Upper lobe of left lung (tissue), 6 donors: ENCODE measurements around the gene LRRC45. TPM values are rescaled to one million over a fixed set of nuclear protein-coding genes. Genes with fewer than 3 reads are reported as not detected.

Source experiments
- ATAC-seq, 2 donors: fragments of 200-7000 bp; cut with Tn5 transposase; one replicate each; pipeline ENCODE4 v1.9.1; 2022; ENCODE audit warnings: mild to moderate bottlenecking in 2 of 2, moderate library complexity in 2 of 2; ENCODE audit not compliant: low FRiP score in 2 of 2
- DNase-seq, 2 donors: peaks; one replicate each; pipeline ENCODE4 v3.0.0-alpha.2; 2019 to 2020
- H3K27ac ChIP-seq, 4 donors: fragments of 200-600 bp; sonication (generic); one replicate each; pipeline ENCODE4 v1.5.1; 2016 to 2019
- H3K27me3 ChIP-seq, 4 donors: fragments of 200-600 bp; sonication (generic); one replicate each; pipeline ENCODE4 v1.5.1; 2017 to 2019
- H3K36me3 ChIP-seq, 4 donors: fragments of 200-600 bp; sonication (generic); one replicate each; pipeline ENCODE4 v1.5.1; 2016 to 2019
- H3K4me1 ChIP-seq, 4 donors: fragments of 200-600 bp; sonication (generic); one replicate each; pipeline ENCODE4 v1.5.1; 2018 to 2019
- H3K4me3 ChIP-seq, 4 donors: fragments of 200-600 bp; sonication (generic); one replicate each; pipeline ENCODE4 v1.5.1; 2017 to 2019; ENCODE audit warnings: mild to moderate bottlenecking in 2 of 4, moderate library complexity in 1 of 4
- H3K9me3 ChIP-seq, 4 donors: fragments of 200-600 bp; sonication (generic); one replicate each; pipeline ENCODE4 v1.5.1; 2018 to 2019
- EP300 ChIP-seq, 4 donors: sonication (generic); formaldehyde crosslinking; IDR thresholded peaks; one replicate each; pipeline ENCODE4 v1.5.1; 2017; ENCODE audit warnings: antibody characterized with exemption in 4 of 4, control low read depth in 2 of 4
- POLR2A ChIP-seq, 4 donors: fragments of 450-650 bp; IDR thresholded peaks; one replicate each; pipeline ENCODE4 v1.5.1; 2016 to 2017; ENCODE audit warnings: antibody characterized with exemption in 4 of 4, mild to moderate bottlenecking in 2 of 4
- POLR2AphosphoS5 ChIP-seq, 2 donors: sonication (generic); formaldehyde crosslinking; IDR thresholded peaks; one replicate each; pipeline ENCODE4 v1.5.1; 2017; ENCODE audit warnings: antibody characterized with exemption in 2 of 2
- WGBS, 2 donors: methylation state at CpG; one replicate each; pipeline ENCODE4 v1.1.5; 2017 to 2018; 5-methylcytosine and 5-hydroxymethylcytosine counted together
- total RNA-seq, 6 donors: library from RNA; depleted of rRNA in 4 of 6; stranded (reverse); fragments of >200 nt in 4 of 6; gene quantifications; one replicate each; pipeline versions ENCODE4 v1.1.0 to v1.2.1, GENCODE V29; 2016 to 2021
- TF ChIP-seq, protein P1 (sequence below), 6 experiments: fragments of 450-650 bp in 4 of 6; fragments of 200-600 bp in 2 of 6; sonication (generic) in 2 of 6; IDR thresholded peaks; one replicate each; pipeline ENCODE4 v1.5.1; 2016 to 2019; ENCODE audit warnings: antibody characterized with exemption in 6 of 6
- donor health status: DM: no; HTN: no; CAD: no; lungs with moderate emphysema.
- donor health status: DM: no; HTN: yes; CAD: no; lungs with severe emphysema.

The LRRC45 gene
- total RNA-seq, 6 donors from 2014 or later, result 14.0 to 57.6 (median 20.4) TPM

- H3K4me3 ChIP-seq, result no peak overlapping the region
- H3K9me3 ChIP-seq, result no peaks in the 10 kb centered on the region
- ATAC-seq (no peak), DNase-seq (peak; percentile 59 to 84)
- H3K27me3 ChIP-seq, result no peaks in the 10 kb centered on the region
- TF ChIP-seq POLR2AphosphoS5 (IDR thresholded peaks at IDR 0.05), result no peak
- peak in 1 of 4 donors; percentile 22 for TF ChIP-seq POLR2A (IDR thresholded peaks at IDR 0.05)
- no peak for TF ChIP-seq EP300 (IDR thresholded peaks at IDR 0.05)
- TF ChIP-seq, protein P1, sequence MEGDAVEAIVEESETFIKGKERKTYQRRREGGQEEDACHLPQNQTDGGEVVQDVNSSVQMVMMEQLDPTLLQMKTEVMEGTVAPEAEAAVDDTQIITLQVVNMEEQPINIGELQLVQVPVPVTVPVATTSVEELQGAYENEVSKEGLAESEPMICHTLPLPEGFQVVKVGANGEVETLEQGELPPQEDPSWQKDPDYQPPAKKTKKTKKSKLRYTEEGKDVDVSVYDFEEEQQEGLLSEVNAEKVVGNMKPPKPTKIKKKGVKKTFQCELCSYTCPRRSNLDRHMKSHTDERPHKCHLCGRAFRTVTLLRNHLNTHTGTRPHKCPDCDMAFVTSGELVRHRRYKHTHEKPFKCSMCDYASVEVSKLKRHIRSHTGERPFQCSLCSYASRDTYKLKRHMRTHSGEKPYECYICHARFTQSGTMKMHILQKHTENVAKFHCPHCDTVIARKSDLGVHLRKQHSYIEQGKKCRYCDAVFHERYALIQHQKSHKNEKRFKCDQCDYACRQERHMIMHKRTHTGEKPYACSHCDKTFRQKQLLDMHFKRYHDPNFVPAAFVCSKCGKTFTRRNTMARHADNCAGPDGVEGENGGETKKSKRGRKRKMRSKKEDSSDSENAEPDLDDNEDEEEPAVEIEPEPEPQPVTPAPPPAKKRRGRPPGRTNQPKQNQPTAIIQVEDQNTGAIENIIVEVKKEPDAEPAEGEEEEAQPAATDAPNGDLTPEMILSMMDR (IDR thresholded peaks at IDR 0.05), result no peak
- peak overlapping the region in 2 of 4 donors; percentile 24 to 68 for H3K27ac ChIP-seq
- H3K36me3 ChIP-seq, result peaks cover 0 to 13% (median 8%) of the 10 kb centered on the region in 4 donors
- WGBS, 2 donors, result 80 to 82% methylated on average over 28 to 39 of the region's 39 CpGs
- H3K4me1 ChIP-seq, result peaks cover 21 to 52% (median 44%) of the 10 kb centered on the region in 4 donors
These were observed 28.3 kb upstream of the LRRC45 start for GRCh38 chr17:81994593-81995462.

DNA sequence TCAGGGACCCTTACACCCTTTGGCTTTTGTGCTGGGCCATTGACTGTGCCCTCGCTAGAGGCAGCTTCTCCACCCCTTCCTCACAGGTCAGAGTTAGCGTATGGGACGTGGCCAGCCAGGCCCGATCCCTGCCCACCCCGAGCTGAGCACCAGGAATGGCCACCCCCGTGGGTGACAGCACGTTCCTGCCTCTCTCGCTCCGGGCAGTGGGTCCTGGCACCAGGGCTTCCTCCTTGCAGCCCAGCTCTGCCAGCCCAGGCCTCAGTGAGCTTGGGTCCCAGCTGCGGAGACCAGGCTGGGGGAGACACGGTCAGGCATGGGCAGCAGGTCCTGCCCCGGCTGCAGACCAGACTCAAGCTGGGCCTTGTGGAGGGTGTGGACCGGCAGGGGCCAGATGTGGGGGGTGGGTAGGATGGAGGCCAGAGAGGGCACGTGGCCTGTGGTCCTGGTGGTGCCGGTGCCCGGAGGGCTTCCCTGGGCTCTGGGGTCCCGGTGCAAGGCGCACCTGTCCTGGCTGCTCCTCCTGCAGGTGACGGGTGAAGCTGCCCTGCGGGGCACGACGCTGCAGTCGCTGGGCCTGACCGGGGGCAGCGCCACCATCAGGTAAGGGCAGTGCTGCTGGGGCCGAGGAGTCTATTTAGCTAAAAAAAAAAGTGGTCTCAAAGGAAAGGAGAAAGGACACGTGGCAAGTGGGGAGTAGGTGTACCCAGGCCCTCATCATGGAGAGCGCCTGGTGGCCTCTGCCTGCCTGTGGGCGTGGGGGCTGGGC lies 27.5 kb upstream of the LRRC45 start:
- no peak for TF ChIP-seq EP300 (IDR thresholded peaks at IDR 0.05)
- H3K4me1 ChIP-seq, result peaks cover 21 to 57% (median 47%) of the 10 kb centered on the region in 4 donors
- peak overlapping the region in 2 of 4 donors; percentile 24 to 68 for H3K27ac ChIP-seq
- peaks cover 0 to 13% (median 8%) of the 10 kb centered on the region in 4 donors for H3K36me3 ChIP-seq
- DNase-seq, result peak in 1 of 2 donors; percentile 60
- ATAC-seq, result no peak
- no peaks in the 10 kb centered on the region for H3K27me3 ChIP-seq
- WGBS, 2 donors, result 92 to 95% methylated on average over 17 to 27 of the region's 29 CpGs
- no peak overlapping the region for H3K4me3 ChIP-seq
- H3K9me3 ChIP-seq, result no peaks in the 10 kb centered on the region

- ATAC-seq (no peak), DNase-seq (peak in 1 of 2 donors; percentile 59)
- TF ChIP-seq, protein P1 (IDR thresholded peaks at IDR 0.05), result no peak
- no peak for TF ChIP-seq POLR2AphosphoS5 (IDR thresholded peaks at IDR 0.05)
- TF ChIP-seq EP300 (IDR thresholded peaks at IDR 0.05), result no peak
- TF ChIP-seq POLR2A (IDR thresholded peaks at IDR 0.05), result no peak
- no peaks in the 10 kb centered on the region for H3K27me3 ChIP-seq
- H3K4me3 ChIP-seq, result no peak overlapping the region
- WGBS, 2 donors, result 92 to 93% methylated on average over 24 to 27 of the region's 28 CpGs
- no peak overlapping the region for H3K27ac ChIP-seq
- no peaks in the 10 kb centered on the region for H3K9me3 ChIP-seq
- peaks cover 0 to 13% (median 8%) of the 10 kb centered on the region in 4 donors for H3K36me3 ChIP-seq
- peaks cover 15 to 51% (median 41%) of the 10 kb centered on the region in 4 donors for H3K4me1 ChIP-seq
These were observed 26.8 kb upstream of the LRRC45 start for GRCh38 chr17:81996232-81996756.

DNA sequence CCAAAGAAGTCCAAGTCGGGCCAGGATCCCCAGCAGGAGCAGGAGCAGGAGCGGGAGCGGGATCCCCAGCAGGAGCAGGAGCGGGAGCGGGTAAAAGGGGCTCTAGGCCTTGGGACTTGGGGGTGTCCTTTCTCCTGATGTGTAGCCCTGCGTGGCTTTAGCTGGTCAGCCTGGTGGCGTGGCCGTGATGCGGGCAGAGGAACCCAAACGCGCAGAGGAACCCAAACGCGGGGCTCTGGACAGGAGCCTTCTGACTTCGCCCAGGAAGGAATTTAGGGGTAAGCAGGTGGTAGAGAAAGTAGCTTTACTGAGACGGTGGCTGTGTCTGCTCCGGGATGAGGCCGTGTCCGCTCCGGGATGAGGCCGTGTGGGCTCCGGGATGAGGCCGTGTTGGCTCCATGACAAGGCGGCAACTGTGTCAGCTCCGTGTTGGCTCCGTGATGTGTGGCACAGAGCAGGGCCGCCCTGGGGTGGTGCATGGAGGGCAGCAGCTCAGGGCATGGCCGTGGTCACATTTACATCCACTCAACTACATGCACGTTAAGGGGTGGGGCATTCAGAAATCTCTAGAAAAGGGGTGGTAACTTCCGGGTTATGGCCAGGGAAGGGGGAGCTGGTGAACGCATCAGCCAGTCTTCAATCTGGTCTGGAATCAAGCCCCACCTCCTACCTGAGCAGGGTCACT lies 26.2 kb upstream of the LRRC45 start:
- WGBS, 2 donors, result 93% methylated on average over 29 to 30 of the region's 30 CpGs
- no peaks in the 10 kb centered on the region for H3K9me3 ChIP-seq
- H3K4me1 ChIP-seq, result peaks cover 11 to 45% (median 36%) of the 10 kb centered on the region in 4 donors
- no peaks in the 10 kb centered on the region for H3K27me3 ChIP-seq
- peak in 1 of 2 donors; percentile 63 for DNase-seq
- H3K4me3 ChIP-seq, result no peak overlapping the region
- TF ChIP-seq POLR2AphosphoS5 (IDR thresholded peaks at IDR 0.05) (no peak), POLR2A (IDR thresholded peaks at IDR 0.05) (no peak), EP300 (IDR thresholded peaks at IDR 0.05) (no peak)
- TF ChIP-seq, protein P1 (IDR thresholded peaks at IDR 0.05), result no peak
- no peak for ATAC-seq
- peaks cover 0 to 13% (median 8%) of the 10 kb centered on the region in 4 donors for H3K36me3 ChIP-seq
- no peak overlapping the region for H3K27ac ChIP-seq
